ENCODE measurements around the gene GSAP.
"Not testable (repeated sequence)": the region's sequence is repeated elsewhere in the genome, so short reads cannot be mapped to it uniquely, and the experiment has no call there.

The GSAP gene

GRCh38 chr7:77415823-77416620 is at the start of gene GSAP:
Gene GSAP (minus strand): TSS chr7:77416349. CDS start chr7:77416321, 28 bp downstream.
- peak in 1 of 2 donors; percentile 29 for DNase-seq (ENCODE audit: low read depth in 2 of 2, low spot score in 1 of 2)

GRCh38 chr7:77465256-77465655 is 49.1 kb upstream of the GSAP start:
- DNase-seq (ENCODE audit: low read depth in 2 of 2, low spot score in 1 of 2): no peak

- DNase-seq (ENCODE audit: low read depth in 2 of 2, low spot score in 1 of 2): no peak
Observed at GRCh38 chr7:77464589-77464988, 48.4 kb upstream of the GSAP start.

- not testable (repeated sequence) for DNase-seq (ENCODE audit: low read depth in 2 of 2, low spot score in 1 of 2)
Observed at GRCh38 chr7:77463632-77464031, 47.5 kb upstream of the GSAP start.

- DNase-seq (ENCODE audit: low read depth in 2 of 2, low spot score in 1 of 2): no peak
Observed at GRCh38 chr7:77461842-77462241, 45.7 kb upstream of the GSAP start.

- DNase-seq (ENCODE audit: low read depth in 2 of 2, low spot score in 1 of 2): no peak
Observed at GRCh38 chr7:77461246-77461645, 45.1 kb upstream of the GSAP start.

- DNase-seq (ENCODE audit: low read depth in 2 of 2, low spot score in 1 of 2): no peak
Observed at GRCh38 chr7:77460057-77460486, 43.9 kb upstream of the GSAP start.

- DNase-seq (ENCODE audit: low read depth in 2 of 2, low spot score in 1 of 2): no peak
Observed at GRCh38 chr7:77459311-77459726, 43.2 kb upstream of the GSAP start.

- DNase-seq (ENCODE audit: low read depth in 2 of 2, low spot score in 1 of 2): no peak
Observed at GRCh38 chr7:77458786-77459185, 42.6 kb upstream of the GSAP start.

GRCh38 chr7:77457779-77458178 is 41.6 kb upstream of the GSAP start:
- DNase-seq (ENCODE audit: low read depth in 2 of 2, low spot score in 1 of 2): no peak

- DNase-seq (ENCODE audit: low read depth in 2 of 2, low spot score in 1 of 2): no peak
Observed at GRCh38 chr7:77456696-77457095, 40.5 kb upstream of the GSAP start.

- no peak for DNase-seq (ENCODE audit: low read depth in 2 of 2, low spot score in 1 of 2)
Observed at GRCh38 chr7:77455321-77455720, 39.2 kb upstream of the GSAP start.

GRCh38 chr7:77454802-77455201 is 38.7 kb upstream of the GSAP start:
- no peak for DNase-seq (ENCODE audit: low read depth in 2 of 2, low spot score in 1 of 2)

- no peak for DNase-seq (ENCODE audit: low read depth in 2 of 2, low spot score in 1 of 2)
Observed at GRCh38 chr7:77453531-77453930, 37.4 kb upstream of the GSAP start.

- DNase-seq (ENCODE audit: low read depth in 2 of 2, low spot score in 1 of 2): not testable (repeated sequence)
Observed at GRCh38 chr7:77451950-77452349, 35.8 kb upstream of the GSAP start.

GRCh38 chr7:77450613-77451012 is 34.5 kb upstream of the GSAP start:
- no peak for DNase-seq (ENCODE audit: low read depth in 2 of 2, low spot score in 1 of 2)

GRCh38 chr7:77450054-77450453 is 33.9 kb upstream of the GSAP start:
- DNase-seq (ENCODE audit: low read depth in 2 of 2, low spot score in 1 of 2): no peak

- no peak for DNase-seq (ENCODE audit: low read depth in 2 of 2, low spot score in 1 of 2)
Observed at GRCh38 chr7:77447616-77448015, 31.5 kb upstream of the GSAP start.

- no peak for DNase-seq (ENCODE audit: low read depth in 2 of 2, low spot score in 1 of 2)
Observed at GRCh38 chr7:77444123-77444522, 28.0 kb upstream of the GSAP start.

- no peak for DNase-seq (ENCODE audit: low read depth in 2 of 2, low spot score in 1 of 2)
Observed at GRCh38 chr7:77443042-77443441, 26.9 kb upstream of the GSAP start.

GRCh38 chr7:77442636-77443035 is 26.5 kb upstream of the GSAP start:
- DNase-seq (ENCODE audit: low read depth in 2 of 2, low spot score in 1 of 2): no peak

GRCh38 chr7:77441046-77441445 is 24.9 kb upstream of the GSAP start:
- DNase-seq (ENCODE audit: low read depth in 2 of 2, low spot score in 1 of 2): no peak

GRCh38 chr7:77439572-77439971 is 23.4 kb upstream of the GSAP start:
- DNase-seq (ENCODE audit: low read depth in 2 of 2, low spot score in 1 of 2): no peak
